Glutamatergic neuron (in vitro differentiated cells): Measurements from ENCODE around the gene ZAP70. TPM values are rescaled to one million over a fixed set of nuclear protein-coding genes. Genes with fewer than 3 reads are reported as not detected.

ENCODE experiments used
- DNase-seq: peaks from one replicate; pipeline ENCODE4 v3.0.0; 2022
- H3K27ac Mint-ChIP-seq: one replicate; pipeline ENCODE4 v1.8.0; 2020; ENCODE audit warnings: mild to moderate bottlenecking, mixed read lengths, inconsistent platforms; ENCODE audit not compliant: unreplicated experiment
- H3K27me3 Mint-ChIP-seq: one replicate; pipeline ENCODE4 v1.8.0; 2020; ENCODE audit warnings: mild to moderate bottlenecking, moderate library complexity, mixed read lengths, inconsistent platforms; ENCODE audit not compliant: unreplicated experiment
- H3K36me3 Mint-ChIP-seq: one replicate; pipeline ENCODE4 v1.8.0; 2020; ENCODE audit warnings: mild to moderate bottlenecking, mixed read lengths, inconsistent platforms; ENCODE audit not compliant: unreplicated experiment
- H3K4me1 Mint-ChIP-seq: one replicate; pipeline ENCODE4 v1.8.0; 2020; ENCODE audit warnings: mild to moderate bottlenecking, low read depth, mixed read lengths, inconsistent platforms; ENCODE audit not compliant: unreplicated experiment
- H3K4me3 Mint-ChIP-seq: one replicate; pipeline ENCODE4 v1.8.0; 2020; ENCODE audit warnings: mild to moderate bottlenecking, mixed read lengths, inconsistent platforms; ENCODE audit not compliant: unreplicated experiment
- H3K9me3 Mint-ChIP-seq: one replicate; pipeline ENCODE4 v1.8.0; 2020; ENCODE audit warnings: mild to moderate bottlenecking, moderate library complexity, mixed read lengths, inconsistent platforms; ENCODE audit not compliant: unreplicated experiment
- total RNA-seq: library from RNA; stranded (reverse); fragmentation: NEBNext Ultra II Directional; extraction: Animal tissue kit (Norgen Biotek cat#: 25700); gene quantifications from one replicate; pipeline ENCODE4 v1.2.1, GENCODE V29; 2021; ENCODE audit not compliant: unreplicated experiment
- TF ChIP-seq, protein P1 (sequence below): fragments of 200-600 bp; sonication (generic); IDR thresholded peaks from one replicate; pipeline ENCODE4 v1.5.0; 2021; ENCODE audit not compliant: partially characterized antibody, unreplicated experiment

The ZAP70 gene
- total RNA-seq, 1 donor from 2014 or later = 1.3 TPM

DNA sequence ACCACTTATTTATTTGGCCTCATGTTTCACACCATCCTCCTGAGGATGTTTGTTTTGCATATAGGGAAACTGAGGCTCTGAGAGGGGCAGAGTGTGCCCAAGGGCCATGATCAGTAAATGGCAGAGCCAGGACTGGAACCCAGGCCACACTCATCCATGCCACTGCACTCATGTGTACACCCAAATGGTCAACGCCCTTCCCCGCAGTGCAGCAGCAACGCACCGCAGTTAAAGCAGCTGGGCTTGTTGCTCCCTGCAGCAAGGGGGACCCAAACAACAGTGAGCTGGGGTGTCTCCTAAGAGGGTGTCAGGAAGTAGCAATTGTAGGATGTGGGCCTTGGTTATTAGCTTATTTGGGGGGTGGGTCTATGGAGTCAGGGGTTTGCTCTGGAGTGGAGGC is 36.6 kb downstream of the ZAP70 start:
- no peaks in the 10 kb centered on the region for H3K36me3 Mint-ChIP-seq
- no peak for DNase-seq
- TF ChIP-seq, protein P1, sequence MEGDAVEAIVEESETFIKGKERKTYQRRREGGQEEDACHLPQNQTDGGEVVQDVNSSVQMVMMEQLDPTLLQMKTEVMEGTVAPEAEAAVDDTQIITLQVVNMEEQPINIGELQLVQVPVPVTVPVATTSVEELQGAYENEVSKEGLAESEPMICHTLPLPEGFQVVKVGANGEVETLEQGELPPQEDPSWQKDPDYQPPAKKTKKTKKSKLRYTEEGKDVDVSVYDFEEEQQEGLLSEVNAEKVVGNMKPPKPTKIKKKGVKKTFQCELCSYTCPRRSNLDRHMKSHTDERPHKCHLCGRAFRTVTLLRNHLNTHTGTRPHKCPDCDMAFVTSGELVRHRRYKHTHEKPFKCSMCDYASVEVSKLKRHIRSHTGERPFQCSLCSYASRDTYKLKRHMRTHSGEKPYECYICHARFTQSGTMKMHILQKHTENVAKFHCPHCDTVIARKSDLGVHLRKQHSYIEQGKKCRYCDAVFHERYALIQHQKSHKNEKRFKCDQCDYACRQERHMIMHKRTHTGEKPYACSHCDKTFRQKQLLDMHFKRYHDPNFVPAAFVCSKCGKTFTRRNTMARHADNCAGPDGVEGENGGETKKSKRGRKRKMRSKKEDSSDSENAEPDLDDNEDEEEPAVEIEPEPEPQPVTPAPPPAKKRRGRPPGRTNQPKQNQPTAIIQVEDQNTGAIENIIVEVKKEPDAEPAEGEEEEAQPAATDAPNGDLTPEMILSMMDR = no peak
- no peak overlapping the region for H3K27ac Mint-ChIP-seq
- peaks cover 27% of the 10 kb centered on the region for H3K4me1 Mint-ChIP-seq
- peaks cover 3% of the 10 kb centered on the region for H3K9me3 Mint-ChIP-seq
- peaks cover 11% of the 10 kb centered on the region for H3K27me3 Mint-ChIP-seq
- no peak overlapping the region for H3K4me3 Mint-ChIP-seq

DNA sequence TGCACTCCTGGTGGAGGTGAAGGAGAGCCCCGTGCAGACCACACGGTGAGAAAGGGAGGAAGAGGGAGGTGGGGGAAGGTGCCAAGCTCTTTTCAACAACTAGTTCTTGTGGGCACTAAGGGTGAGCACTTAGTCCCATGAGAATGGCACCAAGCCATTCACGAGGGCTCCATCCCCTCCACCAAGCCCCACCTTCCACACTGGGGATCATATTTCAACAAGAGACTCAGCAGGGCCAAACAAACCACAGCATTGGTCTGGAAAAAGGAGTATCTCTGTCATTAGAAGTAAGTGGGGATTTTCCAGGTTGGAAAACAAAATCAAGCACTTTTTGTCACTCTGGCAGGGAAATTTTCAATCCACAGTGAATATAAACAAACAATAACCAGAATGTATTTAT is 38.4 kb downstream of the ZAP70 start:
- peaks cover 3% of the 10 kb centered on the region for H3K9me3 Mint-ChIP-seq
- H3K4me3 Mint-ChIP-seq = no peak overlapping the region
- H3K27ac Mint-ChIP-seq = no peak overlapping the region
- no peak for DNase-seq
- peaks cover 21% of the 10 kb centered on the region for H3K4me1 Mint-ChIP-seq
- no peaks in the 10 kb centered on the region for H3K36me3 Mint-ChIP-seq
- peaks cover 10% of the 10 kb centered on the region for H3K27me3 Mint-ChIP-seq
- TF ChIP-seq, protein P1 = no peak

DNA sequence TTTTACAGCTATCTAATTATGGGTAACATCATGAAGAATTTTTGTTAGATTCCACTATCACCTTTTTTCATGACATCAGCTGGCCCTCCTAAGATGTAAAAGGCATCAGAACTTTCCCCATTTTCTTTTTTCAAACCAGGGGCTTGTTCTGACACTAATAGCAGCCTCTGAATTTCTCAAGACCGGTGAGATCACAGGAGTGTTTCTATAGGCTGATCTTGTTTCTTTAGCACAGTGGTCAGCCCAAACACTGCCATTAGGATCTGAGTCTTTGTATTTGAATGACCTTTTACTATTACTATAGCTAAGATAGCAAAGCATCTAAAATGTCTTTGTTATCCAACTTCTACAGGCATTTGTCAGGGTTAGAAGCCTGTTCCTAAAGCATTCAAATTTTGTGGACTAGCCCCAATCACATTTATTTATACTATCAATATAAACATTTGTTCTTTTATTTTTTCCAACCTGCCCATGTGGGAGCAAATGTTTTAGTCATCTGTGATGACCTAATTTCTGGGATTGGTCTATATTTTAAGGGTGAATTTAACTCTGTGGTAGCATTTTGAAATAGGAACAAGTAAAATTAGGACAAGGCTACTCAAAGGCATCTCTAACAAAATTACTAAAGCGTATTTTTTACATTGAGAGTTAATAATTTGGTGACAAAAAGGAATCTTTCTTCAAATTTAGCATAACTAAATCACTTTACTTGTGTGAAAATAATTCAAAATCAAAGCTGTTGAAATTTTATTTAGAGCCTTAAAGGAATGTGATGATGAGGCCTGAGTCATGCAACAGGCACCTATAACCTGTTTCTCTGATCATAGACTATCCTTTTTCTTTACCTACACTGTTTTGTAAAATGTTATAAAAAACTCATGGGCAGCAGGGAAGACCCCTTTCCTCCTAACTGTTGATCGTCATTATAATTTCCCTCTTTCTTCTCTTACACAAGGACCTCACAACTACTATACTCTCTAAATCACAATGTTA is 39.3 kb downstream of the ZAP70 start:
- Mint-ChIP-seq H3K36me3 (no peaks in the 10 kb centered on the region), H3K27me3 (peaks cover 11% of the 10 kb centered on the region), H3K4me1 (peaks cover 14% of the 10 kb centered on the region), H3K9me3 (peaks cover 3% of the 10 kb centered on the region), H3K27ac (no peak overlapping the region), H3K4me3 (no peak overlapping the region)
- TF ChIP-seq, protein P1 = no peak
- DNase-seq = no peak

DNA sequence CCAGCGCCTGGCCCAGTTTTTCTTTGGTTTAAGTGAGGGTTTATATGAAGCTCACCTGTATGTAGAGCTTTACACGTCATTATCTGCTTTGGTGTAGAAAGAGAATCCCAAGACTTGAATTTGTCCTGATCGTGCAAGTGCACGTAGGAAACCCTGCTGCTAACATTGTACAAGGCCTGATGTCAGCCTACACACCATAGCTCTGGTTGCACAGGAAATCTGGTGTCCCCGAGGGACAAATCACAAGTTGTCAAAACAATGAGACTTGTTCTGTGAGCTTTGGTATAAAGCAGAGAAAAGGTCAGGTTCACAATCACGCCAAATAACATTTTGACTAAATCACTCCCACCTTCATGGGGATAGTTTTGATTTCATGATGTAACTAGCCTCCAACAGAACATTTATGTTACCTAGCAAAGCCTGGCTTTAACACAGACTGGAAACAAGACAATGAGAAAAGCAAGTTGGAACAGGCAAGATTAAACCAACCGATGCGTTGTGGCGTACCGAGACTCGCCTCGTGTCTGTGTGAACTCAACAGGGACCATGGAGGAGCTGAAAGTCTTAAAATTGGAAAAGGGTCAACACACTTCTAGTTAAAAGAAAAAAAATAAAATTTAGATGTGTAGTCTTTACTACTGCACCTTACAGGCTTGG is 41.4 kb downstream of the ZAP70 start:
- Mint-ChIP-seq H3K9me3 (no peaks in the 10 kb centered on the region), H3K27ac (no peak overlapping the region), H3K4me3 (no peak overlapping the region), H3K27me3 (peaks cover 6% of the 10 kb centered on the region), H3K36me3 (no peaks in the 10 kb centered on the region), H3K4me1 (peaks cover 3% of the 10 kb centered on the region)
- TF ChIP-seq, protein P1 = no peak
- DNase-seq = no peak
